Heart right ventricle (tissue), 16 donors: ENCODE data around the gene MRAP. TPM values are rescaled to one million over a fixed set of nuclear protein-coding genes. Genes with fewer than 3 reads are reported as not detected.

Experiments used
- ATAC-seq, 8 donors: fragments of 200-7000 bp; cut with Tn5 transposase; one replicate each; pipeline ENCODE4 v1.9.1; 2020; ENCODE audit warnings: mild to moderate bottlenecking in 8 of 8, moderate library complexity in 8 of 8, moderate number of reproducible peaks in 1 of 8
- DNase-seq, 2 donors: peaks; one replicate each; pipeline ENCODE4 v3.0.0-alpha.2; 2020
- H3K27ac ChIP-seq, 10 donors: fragments of 200-600 bp; sonication (generic) in 2 of 10; one replicate each; pipeline versions ENCODE4 v1.5.0 to v1.8.0; 2020 to 2022; ENCODE audit warnings: mild to moderate bottlenecking in 3 of 10
- H3K27me3 ChIP-seq, 7 donors: fragments of 200-600 bp; one replicate each; pipeline ENCODE4 v1.8.0; 2021 to 2022; ENCODE audit warnings: mild to moderate bottlenecking in 2 of 7
- H3K36me3 ChIP-seq, 9 donors: fragments of 200-600 bp; sonication (generic) in 1 of 9; one replicate each; pipeline versions ENCODE4 v1.5.0 to v1.8.0; 2020 to 2022; ENCODE audit warnings: mild to moderate bottlenecking in 2 of 9
- H3K4me1 ChIP-seq, 9 donors: fragments of 200-600 bp; sonication (generic) in 1 of 9; one replicate each; pipeline versions ENCODE4 v1.5.0 to v1.8.0; 2020 to 2022; ENCODE audit warnings: mild to moderate bottlenecking in 4 of 9
- H3K4me3 ChIP-seq, 10 donors: fragments of 200-600 bp; sonication (generic) in 2 of 10; one replicate each; pipeline versions ENCODE4 v1.5.0 to v1.8.0; 2020 to 2022; ENCODE audit warnings: mild to moderate bottlenecking in 7 of 10, moderate library complexity in 2 of 10
- H3K9me3 ChIP-seq, 11 donors: fragments of 200-600 bp in 10 of 11; sonication (generic) in 2 of 11; one replicate each; pipeline versions ENCODE4 v1.5.0 to v1.8.0; 2013 to 2022; ENCODE audit warnings: mild to moderate bottlenecking in 2 of 11, control low read depth in 1 of 11, moderate library complexity in 1 of 11
- CTCF ChIP-seq, 9 donors: fragments of 200-600 bp; sonication (generic) in 2 of 9; IDR thresholded peaks; one replicate each; pipeline versions ENCODE4 v1.5.0 to v1.8.0; 2021 to 2022; ENCODE audit warnings: antibody characterized with exemption in 9 of 9, mild to moderate bottlenecking in 5 of 9, moderate library complexity in 1 of 9
- WGBS, 2 donors: extraction: QIAGEN DNeasy Blood & Tissue Kit; methylation state at CpG; one replicate each; pipeline ENCODE4 v1.1.7; 2013; ENCODE audit warnings: inconsistent platforms in 1 of 2; 5-methylcytosine and 5-hydroxymethylcytosine counted together
- intact Hi-C, 10 donors: fragments of 100-400 bp; cut with DNase I; formaldehyde crosslinking; loops; one replicate each; pipeline versions ENCODE4 v1.11.1 to v1.14.2; 2022
- polyA plus RNA-seq, 2 donors: library from polyadenylated mRNA; stranded (reverse); fragments of 200-250 nt; gene quantifications; one replicate each; pipeline ENCODE4 v1.2.3, GENCODE V29; 2013
- total RNA-seq, 10 donors: library from RNA; stranded (reverse); fragmentation: NEBNext Ultra II Directional in 3 of 10; extraction: Animal tissue kit (Norgen Biotek cat#: 25700) in 3 of 10; gene quantifications; one replicate each; pipeline versions ENCODE4 v1.2.1 to v1.2.4, GENCODE V29; 2021 to 2023
- donor health status: Arrhythmogenic right ventricular cardiomyopathy.
- donor health status: ischemic (EF 13 %, LVEDD 7.1; RV severe dilation, severe dysfunction).
- donor health status: healthy with polysubstance abuse.
- donor health status: DM: no; HTN: yes; CAD: no.
- donor health status: DM: no; HTN: no; CAD: no.
- donor health status: ischemic (EF 25% LVEDD 6.9; RV normal size, moderate dysfunction).
- donor health status: ischemic (EF 25% LVEDD 5.7; RV mildly dilated, moderate dysfunction).
- donor health status: healthy.
- donor health status: DM: yes; HTN: yes; CAD: no.
- donor health status: Ischemic cardiomyopathy.
- donor health status: ischemic (EF 35%, LVEDD 5.7; RV mildly dilated, moderate dysfunction).
- donor health status: nonischemic (EF 11% LVEDD 7.7; RV severe dilation, severe dysfunction).
- donor health status: DM: yes; HTN: yes; CAD: no.
- donor health status: PGD.
- donor health status: ischemic (EF 29% LVEDD 5.4; RV normal size, mild dysfunction).
- donor health status: nonischemic (EF 23%, LVEDD 6.1; RV moderate dilation, normal function).

MRAP gene
- total and polyA plus RNA-seq, 12 donors, result 0.63 to 10.5 (median 0.78) TPM; not detected in 5

- no peaks in the 10 kb centered on the region for H3K36me3 ChIP-seq
- H3K4me3 ChIP-seq, result no peak overlapping the region
- ATAC-seq (no peak), DNase-seq (no peak)
- no peaks in the 10 kb centered on the region for H3K9me3 ChIP-seq
- TF ChIP-seq CTCF (IDR thresholded peaks at IDR 0.05), result no peak
- WGBS, 2 donors, result 70 to 79% methylated on average over 6 of the region's 6 CpGs
- H3K4me1 ChIP-seq, result peaks cover 0 to 17% (median 14%) of the 10 kb centered on the region in 9 donors
- H3K27me3 ChIP-seq, result no peaks in the 10 kb centered on the region
- H3K27ac ChIP-seq, result no peak overlapping the region
- intact Hi-C loops, result no loop called here
These were observed 15.7 kb upstream of the MRAP start for GRCh38 chr21:32282992-32283391.

- ATAC-seq, result no peak
- peaks cover 0 to 4% (median 0%) of the 10 kb centered on the region in 11 donors for H3K9me3 ChIP-seq
- WGBS, 2 donors, result 96% methylated on average over 4 of the region's 4 CpGs
- H3K4me3 ChIP-seq, result no peak overlapping the region
- H3K4me1 ChIP-seq, result no peaks in the 10 kb centered on the region
- intact Hi-C loops, result loop anchor here in 1 of 10 donors (5.0 kb wide), 1 partner anchor 192 kb away; no protein-coding TSS in a partner anchor
- no peak for DNase-seq
- no peaks in the 10 kb centered on the region for H3K36me3 ChIP-seq
- no peak for TF ChIP-seq CTCF (IDR thresholded peaks at IDR 0.05)
- no peak overlapping the region for H3K27ac ChIP-seq
- no peaks in the 10 kb centered on the region for H3K27me3 ChIP-seq
These were observed 13.2 kb upstream of the MRAP start for GRCh38 chr21:32285476-32285875.

GRCh38 chr21:32297449-32297848 is 1.2 kb upstream of the MRAP start:
- Histone ChIP-seq H3K36me3 (peaks cover 0 to 7% (median 0%) of the 10 kb centered on the region in 9 donors), H3K4me3 (no peak overlapping the region), H3K27ac (no peak overlapping the region), H3K27me3 (no peaks in the 10 kb centered on the region), H3K4me1 (no peaks in the 10 kb centered on the region), H3K9me3 (no peaks in the 10 kb centered on the region)
- intact Hi-C loops, result no loop called here
- TF ChIP-seq CTCF (IDR thresholded peaks at IDR 0.05), result no peak
- DNase-seq (no peak), ATAC-seq (no peak)
- WGBS, 2 donors, result 94 to 96% methylated on average over 7 of the region's 7 CpGs

GRCh38 chr21:32298148-32298559 is 501 bp upstream of the MRAP start:
- H3K27ac ChIP-seq, result no peak overlapping the region
- DNase-seq (no peak), ATAC-seq (peak in 2 of 8 donors; percentile 51 to 83)
- no peak for TF ChIP-seq CTCF (IDR thresholded peaks at IDR 0.05)
- WGBS, 2 donors, result 78 to 82% methylated on average over 6 of the region's 6 CpGs
- no peaks in the 10 kb centered on the region for H3K27me3 ChIP-seq
- H3K9me3 ChIP-seq, result no peaks in the 10 kb centered on the region
- H3K4me1 ChIP-seq, result no peaks in the 10 kb centered on the region
- intact Hi-C loops, result no loop called here
- H3K4me3 ChIP-seq, result no peak overlapping the region
- peaks cover 0 to 8% (median 0%) of the 10 kb centered on the region in 9 donors for H3K36me3 ChIP-seq
